KMS-11 (cell line): ENCODE measurements around the gene CD22.
"Not testable (repeated sequence)": the region's sequence is repeated elsewhere in the genome, so short reads cannot be mapped to it uniquely, and the experiment has no call there.

Source experiments
- H2AFZ ChIP-seq: fragments of 200-600 bp; sonication (generic); 2 replicates; pipeline ENCODE4 v1.6.1; 2016; ENCODE audit warnings: antibody characterized with exemption, mixed run types, low read depth
- H3K27ac ChIP-seq: fragments of 200-600 bp; sonication (generic); 2 replicates; pipeline ENCODE4 v1.6.1; 2016; ENCODE audit warnings: mild to moderate bottlenecking, mixed run types
- H3K27me3 ChIP-seq: fragments of 200-600 bp; sonication (generic); 2 replicates; pipeline ENCODE4 v1.6.1; 2017; ENCODE audit warnings: mild to moderate bottlenecking, low read depth, mixed run types, moderate library complexity; ENCODE audit not compliant: insufficient read depth
- H3K36me3 ChIP-seq: fragments of 200-600 bp; sonication (generic); 2 replicates; pipeline ENCODE4 v1.6.1; 2017; ENCODE audit warnings: mild to moderate bottlenecking, mixed run types; ENCODE audit not compliant: insufficient read depth
- H3K4me1 ChIP-seq: fragments of 200-600 bp; sonication (generic); 2 replicates; pipeline ENCODE4 v1.6.1; 2016; ENCODE audit warnings: mild to moderate bottlenecking, low read depth, mixed run types; ENCODE audit not compliant: poor library complexity, severe bottlenecking
- H3K4me2 ChIP-seq: fragments of 200-600 bp; sonication (generic); 2 replicates; pipeline ENCODE4 v1.7.0; 2016; ENCODE audit warnings: mild to moderate bottlenecking, mixed run types
- H3K4me3 ChIP-seq: fragments of 200-600 bp; sonication (generic); IDR thresholded peaks from 2 replicates; pipeline ENCODE4 v1.6.1; 2017; ENCODE audit warnings: low read depth, low read length, mixed read lengths; ENCODE audit not compliant: insufficient read depth
- H3K79me2 ChIP-seq: fragments of 200-600 bp; sonication (generic); 2 replicates; pipeline ENCODE4 v1.6.1; 2016; ENCODE audit warnings: low read depth, mixed run types; ENCODE audit not compliant: insufficient read depth
- H3K9ac ChIP-seq: fragments of 200-600 bp; sonication (generic); 2 replicates; pipeline ENCODE4 v1.6.1; 2016; ENCODE audit warnings: mild to moderate bottlenecking, mixed run types
- H4K20me1 ChIP-seq: fragments of 200-600 bp; sonication (generic); 2 replicates; pipeline ENCODE4 v1.6.1; 2016; ENCODE audit warnings: mild to moderate bottlenecking, mixed run types; ENCODE audit not compliant: insufficient read depth
- TF ChIP-seq, protein P1 (sequence below): fragments of 200-600 bp; sonication (generic); conservative IDR thresholded peaks from 2 replicates; pipeline ENCODE4 v1.6.1; 2017; ENCODE audit warnings: low read depth, mild to moderate bottlenecking, antibody characterized with exemption, low read length, moderate library complexity, mixed read lengths

CD22 gene

GRCh38 chr19:35284153-35285094, 44.6 kb upstream of the CD22 start:
- no peaks in the 10 kb centered on the region for H3K79me2 ChIP-seq
- H2AFZ ChIP-seq: no peak overlapping the region
- H3K36me3 ChIP-seq: no peaks in the 10 kb centered on the region
- TF ChIP-seq, protein P1, sequence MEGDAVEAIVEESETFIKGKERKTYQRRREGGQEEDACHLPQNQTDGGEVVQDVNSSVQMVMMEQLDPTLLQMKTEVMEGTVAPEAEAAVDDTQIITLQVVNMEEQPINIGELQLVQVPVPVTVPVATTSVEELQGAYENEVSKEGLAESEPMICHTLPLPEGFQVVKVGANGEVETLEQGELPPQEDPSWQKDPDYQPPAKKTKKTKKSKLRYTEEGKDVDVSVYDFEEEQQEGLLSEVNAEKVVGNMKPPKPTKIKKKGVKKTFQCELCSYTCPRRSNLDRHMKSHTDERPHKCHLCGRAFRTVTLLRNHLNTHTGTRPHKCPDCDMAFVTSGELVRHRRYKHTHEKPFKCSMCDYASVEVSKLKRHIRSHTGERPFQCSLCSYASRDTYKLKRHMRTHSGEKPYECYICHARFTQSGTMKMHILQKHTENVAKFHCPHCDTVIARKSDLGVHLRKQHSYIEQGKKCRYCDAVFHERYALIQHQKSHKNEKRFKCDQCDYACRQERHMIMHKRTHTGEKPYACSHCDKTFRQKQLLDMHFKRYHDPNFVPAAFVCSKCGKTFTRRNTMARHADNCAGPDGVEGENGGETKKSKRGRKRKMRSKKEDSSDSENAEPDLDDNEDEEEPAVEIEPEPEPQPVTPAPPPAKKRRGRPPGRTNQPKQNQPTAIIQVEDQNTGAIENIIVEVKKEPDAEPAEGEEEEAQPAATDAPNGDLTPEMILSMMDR: no peak
- no peak overlapping the region for H3K9ac ChIP-seq
- H3K27ac ChIP-seq: no peak overlapping the region
- H3K4me3 ChIP-seq: no peak overlapping the region
- H3K27me3 ChIP-seq: peaks cover 23% of the 10 kb centered on the region; the same call in 1 of the 2 replicates
- no peaks in the 10 kb centered on the region for H3K4me1 ChIP-seq
- no peak overlapping the region for H3K4me2 ChIP-seq
- H4K20me1 ChIP-seq: no peaks in the 10 kb centered on the region

DNA sequence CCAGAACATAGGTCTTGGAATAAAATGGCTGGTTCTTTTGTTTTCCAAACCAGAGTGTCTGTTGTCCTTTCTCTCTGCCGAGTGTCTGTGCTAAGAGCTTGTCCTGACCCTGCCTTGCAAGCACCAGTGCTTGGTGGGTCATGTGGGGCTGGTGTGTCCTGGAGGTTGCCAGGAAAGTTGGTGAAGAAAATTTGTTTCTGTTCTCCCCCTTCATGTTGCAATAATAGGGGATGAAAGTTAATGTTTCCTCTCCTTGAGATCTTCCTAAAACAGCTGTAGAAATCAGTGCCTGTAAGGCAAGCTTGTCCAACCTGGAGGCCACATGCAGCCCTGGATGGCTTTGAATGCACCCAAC, 43.9 kb upstream of the CD22 start:
- Histone ChIP-seq H3K27me3 (peaks cover 26% of the 10 kb centered on the region; the same call in 1 of the 2 replicates), H3K79me2 (no peaks in the 10 kb centered on the region), H4K20me1 (no peaks in the 10 kb centered on the region), H3K4me3 (no peak overlapping the region), H3K27ac (no peak overlapping the region), H2AFZ (no peak overlapping the region), H3K9ac (no peak overlapping the region), H3K4me1 (no peaks in the 10 kb centered on the region), H3K4me2 (no peak overlapping the region), H3K36me3 (no peaks in the 10 kb centered on the region)
- TF ChIP-seq, protein P1: no peak

- not testable (repeated sequence) for H2AFZ ChIP-seq, H3K4me2 ChIP-seq
Observed at GRCh38 chr19:35285465-35285864, 43.5 kb upstream of the CD22 start.

DNA sequence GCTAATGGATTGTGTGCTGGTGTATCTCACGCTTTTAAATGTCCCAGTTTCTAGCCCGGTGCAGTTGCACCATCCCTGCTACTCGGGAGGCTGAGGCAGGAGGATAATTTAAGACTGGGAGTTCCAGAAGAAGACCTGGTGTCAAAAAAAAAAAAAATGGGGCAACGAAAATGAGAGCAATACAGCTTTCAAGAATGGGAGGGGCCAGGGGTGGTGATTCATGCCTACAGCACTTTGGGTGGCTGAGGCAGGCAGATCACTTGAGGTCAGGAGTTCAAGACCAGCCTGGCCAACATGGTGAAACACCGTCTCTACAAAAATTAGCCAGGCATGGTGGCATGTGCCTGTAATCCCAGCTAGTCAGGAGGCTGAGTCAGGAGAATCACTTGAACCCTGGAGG, 42.9 kb upstream of the CD22 start:
- not testable (repeated sequence) for H4K20me1 ChIP-seq, H2AFZ ChIP-seq, H3K36me3 ChIP-seq, H3K79me2 ChIP-seq, H3K27ac ChIP-seq, H3K4me3 ChIP-seq, H3K9ac ChIP-seq, H3K4me2 ChIP-seq, H3K4me1 ChIP-seq
- peaks cover 34% of the 10 kb centered on the region for H3K27me3 ChIP-seq

More at GRCh38 chr19:35285465-35285864, 43.5 kb upstream of the CD22 start:
- not testable (repeated sequence) for H3K27ac ChIP-seq, H3K9ac ChIP-seq, H3K4me1 ChIP-seq, H3K4me3 ChIP-seq, H3K79me2 ChIP-seq, H3K36me3 ChIP-seq, H4K20me1 ChIP-seq
- H3K27me3 ChIP-seq: peaks cover 28% of the 10 kb centered on the region

DNA sequence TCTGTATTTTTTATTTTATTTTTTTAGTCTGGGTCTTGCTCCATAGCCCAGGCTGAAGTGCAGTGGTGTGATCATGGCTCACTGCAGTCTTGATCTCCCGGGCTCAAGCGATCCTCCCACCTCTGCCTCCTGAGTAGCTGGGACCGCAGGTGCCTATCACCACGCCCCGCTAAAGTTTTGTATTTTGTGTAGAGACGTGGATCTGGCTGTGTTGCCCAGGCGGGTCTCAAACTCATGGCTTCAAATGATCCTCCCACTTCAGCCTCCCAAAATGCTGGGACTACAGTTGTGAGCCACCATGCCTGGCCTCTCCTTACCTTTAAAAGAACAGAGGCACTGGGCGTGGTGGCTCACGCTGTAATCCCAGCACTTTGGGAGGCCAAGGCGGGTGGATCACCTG, 41.3 kb upstream of the CD22 start:
- Histone ChIP-seq H3K9ac (no peak overlapping the region), H3K79me2 (no peaks in the 10 kb centered on the region), H3K27ac (no peak overlapping the region), H3K4me2 (no peak overlapping the region), H3K36me3 (no peaks in the 10 kb centered on the region), H4K20me1 (no peaks in the 10 kb centered on the region), H3K4me1 (no peaks in the 10 kb centered on the region), H3K27me3 (peaks cover 49% of the 10 kb centered on the region), H3K4me3 (no peak overlapping the region), H2AFZ (no peak overlapping the region)
- TF ChIP-seq, protein P1: no peak
